Effector memory CD8-positive, alpha-beta T cell (primary cell): ENCODE results near the gene SMARCD2.

Source experiments
- ATAC-seq: fragments of 150-1000 bp; cut with Tn5 transposase; replicated peaks from 2 replicates; pipeline ENCODE4 v1.10.0; 2021; ENCODE audit warnings: mild to moderate bottlenecking, moderate library complexity
- DNase-seq, 3 experiments: peaks; one replicate each; pipeline ENCODE4 v3.0.0; 2021
- H3K27ac Mint-ChIP-seq, 2 donors: one replicate each; pipeline ENCODE4 v1.8.0; 2022; ENCODE audit warnings: mild to moderate bottlenecking in 2 of 2, mixed read lengths in 2 of 2, moderate library complexity in 2 of 2
- H3K27me3 Mint-ChIP-seq, 2 donors: one replicate each; pipeline ENCODE4 v1.8.0; 2022; ENCODE audit warnings: mixed read lengths in 2 of 2
- H3K36me3 Mint-ChIP-seq: one replicate; pipeline ENCODE4 v1.8.0; 2022; ENCODE audit warnings: mild to moderate bottlenecking, moderate library complexity, mixed read lengths; ENCODE audit not compliant: insufficient read depth
- H3K4me1 Mint-ChIP-seq, 2 donors: one replicate each; pipeline ENCODE4 v1.8.0; 2022; ENCODE audit warnings: low read depth in 2 of 2, mixed read lengths in 2 of 2
- H3K4me3 Mint-ChIP-seq, 2 donors: one replicate each; pipeline ENCODE4 v1.8.0; 2022; ENCODE audit warnings: mild to moderate bottlenecking in 2 of 2, mixed read lengths in 2 of 2, moderate library complexity in 2 of 2
- H3K9me3 Mint-ChIP-seq, 2 donors: one replicate each; pipeline ENCODE4 v1.8.0; 2022; ENCODE audit warnings: mixed read lengths in 2 of 2

Gene SMARCD2

GRCh38 chr17:63833741-63834373 is 8.6 kb downstream of the SMARCD2 start:
- Mint-ChIP-seq H3K27me3 (no peaks in the 10 kb centered on the region), H3K36me3 (peaks cover 80% of the 10 kb centered on the region), H3K4me1 (peaks cover 42 to 52% of the 10 kb centered on the region in 2 donors), H3K9me3 (no peaks in the 10 kb centered on the region), H3K4me3 (no peak overlapping the region), H3K27ac (peak overlapping the region; percentile 31 to 55)
- ATAC-seq: no peak
- no peak for DNase-seq

- no peak for ATAC-seq
- Mint-ChIP-seq H3K36me3 (peaks cover 81% of the 10 kb centered on the region), H3K4me1 (peaks cover 48 to 49% of the 10 kb centered on the region in 2 donors)
Observed at GRCh38 chr17:63833026-63833740, 9.3 kb downstream of the SMARCD2 start.

GRCh38 chr17:63832455-63832854 is 10.0 kb downstream of the SMARCD2 start:
- Mint-ChIP-seq H3K36me3 (peaks cover 84% of the 10 kb centered on the region), H3K4me1 (peaks cover 50 to 54% of the 10 kb centered on the region in 2 donors), H3K9me3 (no peaks in the 10 kb centered on the region), H3K27me3 (no peaks in the 10 kb centered on the region), H3K4me3 (peak overlapping the region in 1 of 2 donors; percentile 1), H3K27ac (peak overlapping the region; percentile 66 to 72)
- ATAC-seq (no peak), DNase-seq (no peak)

More at GRCh38 chr17:63833026-63833740, 9.3 kb downstream of the SMARCD2 start:
- H3K4me3 Mint-ChIP-seq: no peak overlapping the region
- H3K9me3 Mint-ChIP-seq: no peaks in the 10 kb centered on the region
- H3K27ac Mint-ChIP-seq: peak overlapping the region; percentile 31 to 66
- H3K27me3 Mint-ChIP-seq: no peaks in the 10 kb centered on the region
- no peak for DNase-seq

DNA sequence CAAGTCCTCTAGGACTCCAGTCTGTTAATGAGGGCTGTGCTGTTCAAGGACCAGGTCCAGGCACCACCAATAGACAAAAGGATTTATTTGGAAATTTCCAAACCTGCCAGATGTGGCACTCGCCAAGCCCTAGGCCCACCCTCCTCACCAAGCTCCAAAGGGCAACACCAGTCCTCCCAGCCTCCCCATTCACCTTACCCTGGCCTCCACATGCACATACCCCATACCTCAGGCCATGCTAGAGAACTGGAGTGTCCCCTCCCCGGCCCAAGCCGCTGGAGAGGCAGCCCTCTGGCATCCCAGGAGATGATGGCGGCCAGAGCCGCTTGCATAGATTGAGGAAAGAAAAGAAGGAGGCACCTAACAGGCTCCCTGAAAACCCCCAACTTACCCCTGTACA is 10.5 kb downstream of the SMARCD2 start:
- H3K27ac Mint-ChIP-seq: peak overlapping the region; percentile 66 to 72
- peak overlapping the region in 1 of 2 donors; percentile 1 for H3K4me3 Mint-ChIP-seq
- peaks cover 47 to 53% of the 10 kb centered on the region in 2 donors for H3K4me1 Mint-ChIP-seq
- DNase-seq: no peak
- H3K9me3 Mint-ChIP-seq: no peaks in the 10 kb centered on the region
- H3K36me3 Mint-ChIP-seq: peaks cover 85% of the 10 kb centered on the region
- ATAC-seq: no peak
- no peaks in the 10 kb centered on the region for H3K27me3 Mint-ChIP-seq

GRCh38 chr17:63831505-63831904 is 11.0 kb downstream of the SMARCD2 start:
- Mint-ChIP-seq H3K36me3 (peaks cover 87% of the 10 kb centered on the region), H3K4me3 (peak overlapping the region in 1 of 2 donors; percentile 41), H3K4me1 (peaks cover 50 to 53% of the 10 kb centered on the region in 2 donors), H3K27me3 (no peaks in the 10 kb centered on the region), H3K9me3 (no peaks in the 10 kb centered on the region), H3K27ac (peak overlapping the region; percentile 29 to 66)
- ATAC-seq: no peak
- no peak for DNase-seq

- no peak for ATAC-seq
- Mint-ChIP-seq H3K36me3 (peaks cover 85% of the 10 kb centered on the region), H3K9me3 (no peaks in the 10 kb centered on the region), H3K27me3 (no peaks in the 10 kb centered on the region), H3K4me1 (peaks cover 54 to 58% of the 10 kb centered on the region in 2 donors), H3K27ac (peak overlapping the region; percentile 29 to 66), H3K4me3 (peak overlapping the region; percentile 11 to 41)
- no peak for DNase-seq
Observed at GRCh38 chr17:63830904-63831491, 11.5 kb downstream of the SMARCD2 start.

DNA sequence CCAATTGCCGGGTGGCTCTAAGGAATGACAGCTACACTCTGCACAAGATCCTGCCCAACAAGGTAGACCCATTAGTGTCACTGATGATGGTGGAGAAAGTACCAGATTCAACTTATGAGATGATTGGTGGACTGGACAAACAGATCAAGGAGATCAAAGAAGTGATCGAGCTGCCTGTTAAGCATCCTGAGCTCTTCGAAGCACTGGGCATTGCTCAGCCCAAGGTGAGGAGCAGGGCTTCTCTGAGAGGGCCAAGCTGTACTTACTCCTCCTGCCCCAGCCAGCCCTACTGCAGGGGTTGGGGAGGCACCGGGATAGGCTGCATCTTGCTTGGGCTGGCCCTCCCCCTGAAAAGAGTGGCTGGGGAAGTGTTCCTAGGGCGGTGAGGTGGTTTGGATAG is 12.2 kb downstream of the SMARCD2 start:
- no peaks in the 10 kb centered on the region for H3K27me3 Mint-ChIP-seq
- H3K4me3 Mint-ChIP-seq: peak overlapping the region; percentile 35 to 38
- ATAC-seq: no peak
- peak overlapping the region; percentile 46 to 78 for H3K27ac Mint-ChIP-seq
- H3K9me3 Mint-ChIP-seq: no peaks in the 10 kb centered on the region
- H3K36me3 Mint-ChIP-seq: peaks cover 83% of the 10 kb centered on the region
- DNase-seq: no peak
- H3K4me1 Mint-ChIP-seq: peaks cover 52 to 57% of the 10 kb centered on the region in 2 donors

DNA sequence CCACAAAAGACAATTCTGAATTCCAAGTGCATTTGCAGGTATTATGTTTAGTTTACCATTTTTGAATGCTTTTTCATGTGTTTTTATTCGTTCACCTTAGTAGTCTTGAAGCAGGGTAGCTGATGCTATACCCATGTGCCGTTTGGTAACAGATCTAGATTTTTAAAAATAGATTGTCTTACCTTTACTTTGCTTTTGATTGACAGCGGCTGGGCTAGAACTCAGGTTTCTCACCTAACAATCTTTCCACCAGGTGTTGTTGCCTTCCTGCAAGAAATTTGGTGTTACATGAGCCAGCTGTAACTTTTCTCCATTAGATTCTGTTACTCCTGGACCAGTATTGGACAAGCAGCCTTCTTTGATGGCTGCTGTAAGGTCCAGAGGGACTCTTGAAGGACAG is 13.5 kb downstream of the SMARCD2 start:
- H3K4me3 Mint-ChIP-seq: peak overlapping the region in 1 of 2 donors; percentile 6
- ATAC-seq: no peak
- H3K9me3 Mint-ChIP-seq: no peaks in the 10 kb centered on the region
- no peak for DNase-seq
- H3K4me1 Mint-ChIP-seq: peaks cover 57 to 58% of the 10 kb centered on the region in 2 donors
- no peaks in the 10 kb centered on the region for H3K27me3 Mint-ChIP-seq
- no peak overlapping the region for H3K27ac Mint-ChIP-seq
- peaks cover 82% of the 10 kb centered on the region for H3K36me3 Mint-ChIP-seq

- no peak for ATAC-seq
- no peak for DNase-seq
- peak overlapping the region; percentile 92 to 95 for H3K4me3 Mint-ChIP-seq
- H3K9me3 Mint-ChIP-seq: no peaks in the 10 kb centered on the region
- peak overlapping the region; percentile 93 to 96 for H3K27ac Mint-ChIP-seq
- peaks cover 82% of the 10 kb centered on the region for H3K36me3 Mint-ChIP-seq
- H3K4me1 Mint-ChIP-seq: peaks cover 53 to 61% of the 10 kb centered on the region in 2 donors
- H3K27me3 Mint-ChIP-seq: no peaks in the 10 kb centered on the region
Observed at GRCh38 chr17:63827801-63828221, 14.7 kb downstream of the SMARCD2 start.

DNA sequence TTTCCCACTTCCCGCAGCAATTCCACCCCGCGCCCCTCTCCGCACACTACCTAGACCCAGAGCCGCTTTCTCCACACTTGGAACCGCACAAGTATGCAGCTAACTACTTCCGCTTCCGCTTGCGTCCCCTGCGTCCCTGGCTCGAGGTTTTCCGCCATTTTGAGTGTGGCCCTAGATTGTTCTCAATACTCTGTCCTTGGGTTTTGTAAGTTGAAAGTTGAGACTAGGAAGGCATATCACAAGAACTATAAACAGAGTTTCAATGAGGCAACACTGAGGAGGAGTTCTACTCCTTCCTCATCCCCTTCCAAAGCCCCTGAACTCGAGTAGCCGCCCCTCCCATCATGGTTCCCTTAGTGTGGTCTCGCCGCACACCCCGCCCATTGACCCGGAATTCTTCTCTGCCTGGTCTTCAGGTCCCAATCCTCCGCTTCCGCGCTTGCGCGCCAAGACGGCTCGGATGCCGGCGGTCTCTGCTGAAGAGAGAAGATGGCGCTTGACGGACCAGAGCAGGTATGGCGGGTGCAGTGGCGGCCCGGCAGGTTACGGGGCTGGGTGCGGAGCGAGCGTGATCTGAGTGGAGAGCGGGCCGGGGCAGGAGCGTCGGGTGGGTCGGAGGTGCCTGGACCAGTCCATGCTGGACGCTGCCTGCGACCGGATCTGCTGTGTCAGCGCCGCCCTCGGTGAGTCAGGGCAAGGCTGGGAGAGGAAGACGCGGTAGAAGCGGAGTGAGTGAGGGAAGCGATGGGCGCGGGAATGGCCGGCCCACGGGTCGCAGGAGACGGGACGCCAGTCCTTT is 15.3 kb downstream of the SMARCD2 start, which contains the start of the genes FTSJ3 and PSMC5:
FTSJ3 (minus strand) TSS at position 662 of the 799 bp plus-strand sequence. CDS start 761 bp downstream, outside the sequence.
PSMC5 (plus strand) TSS at position 430 of the 799 bp plus-strand sequence; CDS start at position 490, 60 bp downstream.
- Mint-ChIP-seq H3K4me3 (peak within 1 kb of the TSS; percentile 92 to 95), H3K27ac (peak within 1 kb of the TSS; percentile 93 to 96), H3K27me3 (no peaks in the 10 kb centered on the region), H3K4me1 (peaks cover 53 to 59% of the 10 kb centered on the region in 2 donors), H3K36me3 (peaks cover 80% of the 10 kb centered on the region), H3K9me3 (no peaks in the 10 kb centered on the region)
- DNase-seq: peak; percentile 89 to 95 (median 91)
- ATAC-seq: peak; percentile 93

DNA sequence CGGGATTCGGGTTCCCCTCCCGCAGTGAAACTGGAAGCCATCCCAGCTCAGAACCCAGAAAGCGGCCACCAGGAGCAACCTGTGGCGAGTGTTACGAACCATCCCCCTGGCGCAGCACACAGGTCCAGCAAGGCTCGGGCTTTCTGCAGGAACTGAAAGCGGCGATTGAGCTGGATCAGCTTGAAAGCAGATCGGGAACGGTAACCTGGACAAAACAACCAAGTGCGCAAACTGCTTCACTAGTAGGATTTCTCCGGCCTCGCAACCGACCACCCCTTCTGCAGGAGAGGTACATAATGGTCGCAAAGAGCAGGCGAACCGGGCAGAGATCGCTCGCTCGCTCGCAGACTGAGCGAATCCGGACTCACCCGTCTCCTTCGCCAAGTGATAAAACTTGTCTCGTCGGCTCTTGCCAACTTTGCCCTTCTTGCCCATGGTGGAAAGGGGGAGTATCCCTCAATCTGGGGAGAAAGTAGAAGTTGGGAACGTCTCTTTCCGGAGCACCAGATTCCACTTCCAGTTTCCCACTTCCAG is 15.9 kb downstream of the SMARCD2 start:
- H3K4me3 Mint-ChIP-seq: peak overlapping the region; percentile 92 to 95
- peak; percentile 9 for ATAC-seq
- DNase-seq: no peak

GRCh38 chr17:63824362-63824761 is 18.1 kb downstream of the SMARCD2 start:
- Mint-ChIP-seq H3K27me3 (no peaks in the 10 kb centered on the region), H3K27ac (peak overlapping the region in 1 of 2 donors; percentile 96), H3K9me3 (no peaks in the 10 kb centered on the region), H3K4me3 (no peak overlapping the region), H3K4me1 (peaks cover 34 to 46% of the 10 kb centered on the region in 2 donors), H3K36me3 (peaks cover 80% of the 10 kb centered on the region)
- DNase-seq (no peak), ATAC-seq (no peak)

More for the DNA sequence above, 15.9 kb downstream of the SMARCD2 start:
- H3K27ac Mint-ChIP-seq: peak overlapping the region; percentile 93 to 96
- H3K4me1 Mint-ChIP-seq: peaks cover 48 to 57% of the 10 kb centered on the region in 2 donors
- H3K27me3 Mint-ChIP-seq: no peaks in the 10 kb centered on the region
- peaks cover 80% of the 10 kb centered on the region for H3K36me3 Mint-ChIP-seq
- H3K9me3 Mint-ChIP-seq: no peaks in the 10 kb centered on the region
